ENCODE data around the gene TMEM108. TPM values are rescaled to one million over a fixed set of nuclear protein-coding genes. Genes with fewer than 3 reads are reported as not detected.

TMEM108 gene
- polyA plus RNA-seq, 1 experiment, result 0.63 TPM

GRCh38 chr3:133328373-133328772, 290.2 kb downstream of the TMEM108 start:
- POLR2A ChIA-PET, result no interaction called here
- CTCF ChIA-PET, result no interaction called here
- Histone ChIP-seq H3K4me3 (ENCODE audit: low read depth, low read length) (no peak overlapping the region), H3K9me3 (ENCODE audit: control insufficient read depth, insufficient read depth, low read length) (no peaks in the 10 kb centered on the region), H3K27ac (ENCODE audit: low read depth, low read length) (no peak overlapping the region), H3K27me3 (ENCODE audit: control insufficient read depth, insufficient read depth, low read length) (no peaks in the 10 kb centered on the region)
- TF ChIP-seq, protein P1, sequence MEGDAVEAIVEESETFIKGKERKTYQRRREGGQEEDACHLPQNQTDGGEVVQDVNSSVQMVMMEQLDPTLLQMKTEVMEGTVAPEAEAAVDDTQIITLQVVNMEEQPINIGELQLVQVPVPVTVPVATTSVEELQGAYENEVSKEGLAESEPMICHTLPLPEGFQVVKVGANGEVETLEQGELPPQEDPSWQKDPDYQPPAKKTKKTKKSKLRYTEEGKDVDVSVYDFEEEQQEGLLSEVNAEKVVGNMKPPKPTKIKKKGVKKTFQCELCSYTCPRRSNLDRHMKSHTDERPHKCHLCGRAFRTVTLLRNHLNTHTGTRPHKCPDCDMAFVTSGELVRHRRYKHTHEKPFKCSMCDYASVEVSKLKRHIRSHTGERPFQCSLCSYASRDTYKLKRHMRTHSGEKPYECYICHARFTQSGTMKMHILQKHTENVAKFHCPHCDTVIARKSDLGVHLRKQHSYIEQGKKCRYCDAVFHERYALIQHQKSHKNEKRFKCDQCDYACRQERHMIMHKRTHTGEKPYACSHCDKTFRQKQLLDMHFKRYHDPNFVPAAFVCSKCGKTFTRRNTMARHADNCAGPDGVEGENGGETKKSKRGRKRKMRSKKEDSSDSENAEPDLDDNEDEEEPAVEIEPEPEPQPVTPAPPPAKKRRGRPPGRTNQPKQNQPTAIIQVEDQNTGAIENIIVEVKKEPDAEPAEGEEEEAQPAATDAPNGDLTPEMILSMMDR (IDR thresholded peaks at IDR 0.05; ENCODE audit: low read depth, low read length), result no peak
- DNase-seq (ENCODE audit: low read depth, low spot score), result no peak

DNA sequence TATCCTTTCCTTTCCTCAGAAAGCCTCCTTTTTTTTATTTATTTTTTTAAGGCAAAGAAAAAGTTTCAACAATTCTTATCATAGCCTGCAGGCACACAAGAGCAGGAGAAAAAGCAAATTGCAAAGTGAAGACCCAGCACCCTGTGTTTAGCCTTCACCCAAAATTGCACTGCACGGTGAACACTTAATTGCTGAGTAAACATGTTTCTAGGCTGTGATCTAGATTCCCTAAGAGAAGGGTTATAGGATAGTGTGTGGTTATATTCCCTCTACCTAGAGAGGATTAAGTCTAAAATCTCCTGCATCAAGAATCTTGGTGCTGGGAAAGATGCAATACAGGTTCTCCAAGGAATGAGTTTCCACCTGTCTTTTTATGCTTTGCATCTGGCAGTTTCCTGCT, 291.4 kb downstream of the TMEM108 start:
- H3K4me3 ChIP-seq (ENCODE audit: low read depth, low read length), result no peak overlapping the region
- ChIA-PET POLR2A (no interaction called here), CTCF (no interaction called here)
- DNase-seq (ENCODE audit: low read depth, low spot score), result no peak
- no peaks in the 10 kb centered on the region for H3K9me3 ChIP-seq (ENCODE audit: control insufficient read depth, insufficient read depth, low read length)
- H3K27ac ChIP-seq (ENCODE audit: low read depth, low read length), result no peak overlapping the region
- TF ChIP-seq, protein P1 (IDR thresholded peaks at IDR 0.05; ENCODE audit: low read depth, low read length), result no peak
- no peaks in the 10 kb centered on the region for H3K27me3 ChIP-seq (ENCODE audit: control insufficient read depth, insufficient read depth, low read length)

DNA sequence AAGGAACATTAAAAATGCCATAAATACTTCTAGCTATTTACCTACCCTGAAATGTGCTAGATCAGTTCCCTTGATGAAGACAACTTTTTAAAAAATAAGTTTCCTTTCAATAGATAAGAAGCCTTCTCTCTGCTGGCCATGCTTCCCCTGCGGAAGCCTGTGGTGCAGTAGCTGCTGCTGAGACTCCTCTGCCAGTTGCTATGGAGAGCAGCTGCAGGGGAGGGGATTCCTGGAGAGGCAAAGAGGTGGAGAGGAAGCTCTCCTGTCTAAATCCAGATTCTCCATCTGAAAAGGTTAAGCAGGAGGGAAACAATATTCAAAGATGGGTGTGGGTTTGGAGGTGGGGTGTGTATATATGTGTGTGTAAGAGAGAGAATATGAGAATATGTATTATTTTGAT, 291.9 kb downstream of the TMEM108 start:
- Histone ChIP-seq H3K27ac (ENCODE audit: low read depth, low read length) (no peak overlapping the region), H3K9me3 (ENCODE audit: control insufficient read depth, insufficient read depth, low read length) (no peaks in the 10 kb centered on the region), H3K4me3 (ENCODE audit: low read depth, low read length) (no peak overlapping the region), H3K27me3 (ENCODE audit: control insufficient read depth, insufficient read depth, low read length) (no peaks in the 10 kb centered on the region)
- DNase-seq (ENCODE audit: low read depth, low spot score), result no peak
- TF ChIP-seq, protein P1 (IDR thresholded peaks at IDR 0.05; ENCODE audit: low read depth, low read length), result no peak
- POLR2A ChIA-PET, result no interaction called here
- CTCF ChIA-PET, result no interaction called here

DNA sequence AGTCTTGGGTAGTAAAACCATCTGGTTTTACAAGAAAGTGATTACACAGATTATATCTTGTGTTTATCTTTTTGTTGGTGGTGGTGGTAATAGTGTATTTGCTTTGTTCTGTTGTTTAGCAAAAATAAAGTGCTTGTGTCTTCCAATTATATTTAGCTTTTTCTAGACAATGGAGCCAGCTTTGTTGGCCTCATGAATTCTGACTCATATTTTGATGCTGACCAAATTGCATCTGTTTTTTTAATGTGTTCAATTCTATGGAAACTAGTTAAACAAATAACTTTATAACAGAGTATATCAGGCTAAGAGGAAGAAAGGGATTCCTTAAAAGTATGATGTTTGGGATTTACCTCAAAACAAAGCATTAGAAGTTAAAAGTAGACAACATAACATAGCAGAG, 292.3 kb downstream of the TMEM108 start:
- Histone ChIP-seq H3K4me3 (ENCODE audit: low read depth, low read length) (no peak overlapping the region), H3K27me3 (ENCODE audit: control insufficient read depth, insufficient read depth, low read length) (no peaks in the 10 kb centered on the region), H3K27ac (ENCODE audit: low read depth, low read length) (no peak overlapping the region), H3K9me3 (ENCODE audit: control insufficient read depth, insufficient read depth, low read length) (no peaks in the 10 kb centered on the region)
- TF ChIP-seq, protein P1 (IDR thresholded peaks at IDR 0.05; ENCODE audit: low read depth, low read length), result no peak
- no peak for DNase-seq (ENCODE audit: low read depth, low spot score)
- CTCF ChIA-PET, result no interaction called here
- POLR2A ChIA-PET, result no interaction called here

GRCh38 chr3:133354721-133355120, 316.5 kb downstream of the TMEM108 start:
- DNase-seq (ENCODE audit: low read depth, low spot score), result no peak
- H3K9me3 ChIP-seq (ENCODE audit: control insufficient read depth, insufficient read depth, low read length), result no peaks in the 10 kb centered on the region
- CTCF ChIA-PET, result interaction anchor here (0.5 kb wide), 1 partner anchor 1628 kb away, joined by 3 read pairs; no protein-coding TSS in a partner anchor
- no peak overlapping the region for H3K4me3 ChIP-seq (ENCODE audit: low read depth, low read length)
- POLR2A ChIA-PET, result no interaction called here
- no peak overlapping the region for H3K27ac ChIP-seq (ENCODE audit: low read depth, low read length)
- TF ChIP-seq, protein P1 (IDR thresholded peaks at IDR 0.05; ENCODE audit: low read depth, low read length), result no peak
- H3K27me3 ChIP-seq (ENCODE audit: control insufficient read depth, insufficient read depth, low read length), result no peaks in the 10 kb centered on the region
